MM.1S (cell line): Measurements from ENCODE around the gene FBXW10.
"Not testable (repeated sequence)": the region's sequence is repeated elsewhere in the genome, so short reads cannot be mapped to it uniquely, and the experiment has no call there.

Source experiments
- CTCF ChIP-seq: fragments of 300-600 bp; sonication (generic); IDR thresholded peaks from 2 replicates; pipeline ENCODE4 v1.5.1; 2016; ENCODE audit warnings: antibody characterized with exemption, low read length, mixed read lengths
- EZH2 ChIP-seq: fragments of 300-600 bp; sonication (generic); optimal IDR thresholded peaks from 2 replicates; pipeline ENCODE3; 2017; ENCODE audit warnings: low read depth, mild to moderate bottlenecking, antibody characterized with exemption, low read length, mixed read lengths
- EZH2phosphoT487 ChIP-seq: fragments of 300-600 bp; sonication (generic); IDR thresholded peaks from 2 replicates; pipeline ENCODE4 v1.6.1; 2018; ENCODE audit warnings: antibody characterized with exemption, low read length

- TF ChIP-seq CTCF, EZH2phosphoT487, EZH2: not testable (repeated sequence)
Measured at GRCh38 chr17:18718643-18719427, 25.0 kb upstream of the FBXW10 start.
